GM18517 (cell line): ENCODE measurements around the gene MAGI2.
A peak's percentile ranks its signal among the peaks of the same experiment; 100 is the strongest.

Source experiments
- ATAC-seq: cut with Tn5 transposase; IDR thresholded peaks from one replicate; pipeline ENCODE4 v1.9.1; 2021; ENCODE audit warnings: mild to moderate bottlenecking, moderate library complexity; ENCODE audit not compliant: unreplicated experiment

MAGI2 gene

GRCh38 chr7:79272938-79273337 is 180.5 kb downstream of the MAGI2 start:
- no peak for ATAC-seq

- peak; percentile 65 for ATAC-seq
Observed at GRCh38 chr7:79272066-79272669, 181.3 kb downstream of the MAGI2 start.

- ATAC-seq = no peak
Observed at GRCh38 chr7:79268730-79269129, 184.7 kb downstream of the MAGI2 start.

GRCh38 chr7:79258826-79259225 is 194.6 kb downstream of the MAGI2 start:
- ATAC-seq = no peak

GRCh38 chr7:79257959-79258358 is 195.5 kb downstream of the MAGI2 start:
- ATAC-seq = no peak

- no peak for ATAC-seq
Observed at GRCh38 chr7:79245623-79246249, 207.7 kb downstream of the MAGI2 start.

GRCh38 chr7:79244482-79244881 is 209.0 kb downstream of the MAGI2 start:
- no peak for ATAC-seq

GRCh38 chr7:79241288-79242060 is 212.0 kb downstream of the MAGI2 start:
- no peak for ATAC-seq

- no peak for ATAC-seq
Observed at GRCh38 chr7:79240413-79240812, 213.1 kb downstream of the MAGI2 start.

- no peak for ATAC-seq
Observed at GRCh38 chr7:79236352-79237028, 217.0 kb downstream of the MAGI2 start.

- no peak for ATAC-seq
Observed at GRCh38 chr7:79227044-79227443, 226.4 kb downstream of the MAGI2 start.

- ATAC-seq = no peak
Observed at GRCh38 chr7:79221211-79221610, 232.3 kb downstream of the MAGI2 start.

GRCh38 chr7:79217976-79218626 is 235.4 kb downstream of the MAGI2 start:
- ATAC-seq = no peak

- ATAC-seq = no peak
Observed at GRCh38 chr7:79217468-79217867, 236.0 kb downstream of the MAGI2 start.

GRCh38 chr7:79216236-79216635 is 237.2 kb downstream of the MAGI2 start:
- ATAC-seq = no peak

- ATAC-seq = no peak
Observed at GRCh38 chr7:79212334-79212733, 241.1 kb downstream of the MAGI2 start.

- no peak for ATAC-seq
Observed at GRCh38 chr7:79211724-79212123, 241.7 kb downstream of the MAGI2 start.

GRCh38 chr7:79199961-79200360 is 253.5 kb downstream of the MAGI2 start:
- no peak for ATAC-seq

- no peak for ATAC-seq
Observed at GRCh38 chr7:79199266-79199665, 254.2 kb downstream of the MAGI2 start.

GRCh38 chr7:79185605-79186004 is 267.9 kb downstream of the MAGI2 start:
- ATAC-seq = no peak

GRCh38 chr7:79182283-79182682 is 271.2 kb downstream of the MAGI2 start:
- no peak for ATAC-seq
